ENCODE data around the gene PERCC1. TPM values are rescaled to one million over a fixed set of nuclear protein-coding genes. Genes with fewer than 3 reads are reported as not detected.

Gene PERCC1
- total RNA-seq, 1 donor from 2014 or later, result not detected

GRCh38 chr16:1446296-1447080 lies 15.6 kb downstream of the PERCC1 start:
- DNase-seq (ENCODE audit: low spot score in 2 of 2, unreplicated experiment in 2 of 2), result no peak
- Mint-ChIP-seq H3K27ac (no peak overlapping the region), H3K4me1 (no peaks in the 10 kb centered on the region), H3K27me3 (ENCODE audit: low read depth) (no peaks in the 10 kb centered on the region), H3K36me3 (peaks cover 4% of the 10 kb centered on the region), H3K9me3 (no peaks in the 10 kb centered on the region), H3K4me3 (no peak overlapping the region)
- no peak for TF ChIP-seq CTCF (IDR thresholded peaks at IDR 0.05; ENCODE audit: unreplicated experiment)

GRCh38 chr16:1447965-1448364 lies 17.1 kb downstream of the PERCC1 start:
- H3K27ac Mint-ChIP-seq, result no peak overlapping the region
- no peaks in the 10 kb centered on the region for H3K9me3 Mint-ChIP-seq
- TF ChIP-seq CTCF (IDR thresholded peaks at IDR 0.05; ENCODE audit: unreplicated experiment), result no peak
- DNase-seq (ENCODE audit: low spot score in 2 of 2, unreplicated experiment in 2 of 2), result no peak
- H3K4me3 Mint-ChIP-seq, result no peak overlapping the region
- H3K4me1 Mint-ChIP-seq, result no peaks in the 10 kb centered on the region
- H3K36me3 Mint-ChIP-seq, result peaks cover 6% of the 10 kb centered on the region
- H3K27me3 Mint-ChIP-seq (ENCODE audit: low read depth), result no peaks in the 10 kb centered on the region

GRCh38 chr16:1448536-1449116 lies 17.7 kb downstream of the PERCC1 start:
- no peak for TF ChIP-seq CTCF (IDR thresholded peaks at IDR 0.05; ENCODE audit: unreplicated experiment)
- Mint-ChIP-seq H3K9me3 (no peaks in the 10 kb centered on the region), H3K27ac (no peak overlapping the region), H3K4me1 (no peaks in the 10 kb centered on the region), H3K4me3 (no peak overlapping the region), H3K36me3 (peaks cover 6% of the 10 kb centered on the region), H3K27me3 (ENCODE audit: low read depth) (no peaks in the 10 kb centered on the region)
- no peak for DNase-seq (ENCODE audit: low spot score in 2 of 2, unreplicated experiment in 2 of 2)

- Mint-ChIP-seq H3K27me3 (ENCODE audit: low read depth) (no peaks in the 10 kb centered on the region), H3K27ac (no peak overlapping the region), H3K9me3 (no peaks in the 10 kb centered on the region), H3K36me3 (peaks cover 6% of the 10 kb centered on the region), H3K4me3 (no peak overlapping the region), H3K4me1 (no peaks in the 10 kb centered on the region)
- TF ChIP-seq CTCF (IDR thresholded peaks at IDR 0.05; ENCODE audit: unreplicated experiment), result no peak
- no peak for DNase-seq (ENCODE audit: low spot score in 2 of 2, unreplicated experiment in 2 of 2)
Measured at GRCh38 chr16:1449201-1449788, 18.4 kb downstream of the PERCC1 start.

GRCh38 chr16:1450218-1450617 lies 19.3 kb downstream of the PERCC1 start:
- no peak for DNase-seq (ENCODE audit: low spot score in 2 of 2, unreplicated experiment in 2 of 2)
- TF ChIP-seq CTCF (IDR thresholded peaks at IDR 0.05; ENCODE audit: unreplicated experiment), result no peak
- Mint-ChIP-seq H3K27me3 (ENCODE audit: low read depth) (no peaks in the 10 kb centered on the region), H3K27ac (no peak overlapping the region), H3K9me3 (no peaks in the 10 kb centered on the region), H3K4me3 (no peak overlapping the region), H3K36me3 (peaks cover 6% of the 10 kb centered on the region), H3K4me1 (no peaks in the 10 kb centered on the region)
